Kidney epithelial cell (primary cell): ENCODE data around the gene TXNL1. TPM values are rescaled to one million over a fixed set of nuclear protein-coding genes. Genes with fewer than 3 reads are reported as not detected.
"Not testable (repeated sequence)": the region's sequence is repeated elsewhere in the genome, so short reads cannot be mapped to it uniquely, and the experiment has no call there.

Experiments
- DNase-seq: peaks from one replicate; pipeline ENCODE4 v3.0.0-alpha.2; 2010; ENCODE audit warnings: low read depth
- H3K27me3 ChIP-seq: 2 replicates; pipeline ENCODE4 v1.6.0; 2011; ENCODE audit warnings: low read length; ENCODE audit not compliant: control insufficient read depth, insufficient read depth
- H3K36me3 ChIP-seq: 2 replicates; pipeline ENCODE4 v1.5.1; 2011; ENCODE audit warnings: low read length; ENCODE audit not compliant: control insufficient read depth, insufficient read depth
- H3K4me3 ChIP-seq: 2 replicates; pipeline ENCODE4 v1.5.1; 2011; ENCODE audit warnings: low read depth, mild to moderate bottlenecking, control low read depth, low read length
- total RNA-seq: library from RNA; depleted of rRNA; stranded (reverse); fragments of >200 nt; gene quantifications from 2 replicates; pipeline ENCODE4 v1.2.3, GENCODE V29; 2015
- TF ChIP-seq, protein P1 (sequence below): IDR thresholded peaks from 2 replicates; pipeline ENCODE4 v1.5.1; 2011; ENCODE audit warnings: mild to moderate bottlenecking, moderate library complexity, low read length, control low read depth, inconsistent platforms; ENCODE audit not compliant: insufficient read depth, poor library complexity, severe bottlenecking

TXNL1 gene
- total RNA-seq, 1 donor from 2014 or later = 76.1 TPM

DNA sequence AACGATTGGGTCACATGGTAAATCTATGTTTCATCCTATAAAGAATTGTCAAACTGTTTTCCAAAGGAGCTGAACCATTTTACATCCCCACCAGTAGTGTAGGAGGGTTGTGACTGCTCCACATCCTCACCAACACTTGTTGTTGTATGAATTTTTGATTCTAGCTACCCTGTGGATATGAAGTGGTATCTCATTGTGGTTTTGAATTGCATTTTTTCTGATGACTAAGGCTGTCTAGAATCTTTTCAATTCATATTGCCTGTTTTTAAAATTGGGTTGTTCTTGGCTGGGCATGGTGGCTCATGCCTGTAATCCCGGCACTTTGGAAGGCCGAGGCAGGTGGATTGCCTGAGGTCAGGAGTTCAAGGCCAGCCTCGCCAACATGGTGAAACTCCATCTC, 44.5 kb downstream of the TXNL1 start:
- TF ChIP-seq, protein P1, sequence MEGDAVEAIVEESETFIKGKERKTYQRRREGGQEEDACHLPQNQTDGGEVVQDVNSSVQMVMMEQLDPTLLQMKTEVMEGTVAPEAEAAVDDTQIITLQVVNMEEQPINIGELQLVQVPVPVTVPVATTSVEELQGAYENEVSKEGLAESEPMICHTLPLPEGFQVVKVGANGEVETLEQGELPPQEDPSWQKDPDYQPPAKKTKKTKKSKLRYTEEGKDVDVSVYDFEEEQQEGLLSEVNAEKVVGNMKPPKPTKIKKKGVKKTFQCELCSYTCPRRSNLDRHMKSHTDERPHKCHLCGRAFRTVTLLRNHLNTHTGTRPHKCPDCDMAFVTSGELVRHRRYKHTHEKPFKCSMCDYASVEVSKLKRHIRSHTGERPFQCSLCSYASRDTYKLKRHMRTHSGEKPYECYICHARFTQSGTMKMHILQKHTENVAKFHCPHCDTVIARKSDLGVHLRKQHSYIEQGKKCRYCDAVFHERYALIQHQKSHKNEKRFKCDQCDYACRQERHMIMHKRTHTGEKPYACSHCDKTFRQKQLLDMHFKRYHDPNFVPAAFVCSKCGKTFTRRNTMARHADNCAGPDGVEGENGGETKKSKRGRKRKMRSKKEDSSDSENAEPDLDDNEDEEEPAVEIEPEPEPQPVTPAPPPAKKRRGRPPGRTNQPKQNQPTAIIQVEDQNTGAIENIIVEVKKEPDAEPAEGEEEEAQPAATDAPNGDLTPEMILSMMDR = no peak
- no peak overlapping the region for H3K4me3 ChIP-seq
- no peak for DNase-seq
- no peaks in the 10 kb centered on the region for H3K36me3 ChIP-seq
- no peaks in the 10 kb centered on the region for H3K27me3 ChIP-seq

DNA sequence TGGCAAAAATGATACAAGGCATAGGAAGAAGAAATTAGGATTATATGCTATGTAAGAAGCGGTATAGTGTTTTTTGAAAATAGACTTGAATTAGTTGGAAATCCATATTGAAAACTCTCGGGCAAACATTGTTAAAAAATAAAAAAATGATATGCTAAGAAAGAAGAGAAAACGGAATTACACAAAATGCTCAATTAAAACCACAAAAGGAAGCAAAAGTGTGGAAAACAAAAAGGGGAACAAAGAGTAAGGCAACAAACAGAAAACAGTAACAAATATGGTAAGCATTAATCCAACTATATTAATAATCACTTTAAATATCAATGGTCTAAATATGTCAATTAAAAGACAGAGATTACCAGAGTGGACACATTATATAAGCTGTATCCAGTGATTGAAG, 58.4 kb downstream of the TXNL1 start:
- Histone ChIP-seq H3K27me3 (no peaks in the 10 kb centered on the region), H3K4me3 (no peak overlapping the region), H3K36me3 (no peaks in the 10 kb centered on the region)
- TF ChIP-seq, protein P1 = no peak
- no peak for DNase-seq

DNA sequence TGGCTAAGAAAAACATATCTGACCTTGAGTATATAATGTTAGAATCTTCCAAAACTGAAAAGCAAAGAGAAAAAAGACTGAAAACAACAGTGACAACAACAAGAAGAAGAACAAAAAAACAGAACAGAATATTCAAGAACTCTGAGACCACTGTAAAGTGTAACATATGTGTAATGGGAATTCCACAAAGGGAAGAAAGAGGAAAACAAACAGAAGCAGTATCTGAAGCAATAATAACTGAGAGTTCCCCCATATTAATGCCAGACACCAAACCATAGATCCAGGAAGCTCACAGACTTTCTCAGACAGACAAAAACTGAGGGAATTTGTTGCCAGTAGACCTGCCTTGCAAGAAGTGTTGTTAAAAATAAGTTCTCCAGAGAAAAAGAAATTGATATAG, 58.9 kb downstream of the TXNL1 start:
- TF ChIP-seq, protein P1 = no peak
- H3K36me3 ChIP-seq = no peaks in the 10 kb centered on the region
- H3K27me3 ChIP-seq = no peaks in the 10 kb centered on the region
- DNase-seq = no peak
- no peak overlapping the region for H3K4me3 ChIP-seq

DNA sequence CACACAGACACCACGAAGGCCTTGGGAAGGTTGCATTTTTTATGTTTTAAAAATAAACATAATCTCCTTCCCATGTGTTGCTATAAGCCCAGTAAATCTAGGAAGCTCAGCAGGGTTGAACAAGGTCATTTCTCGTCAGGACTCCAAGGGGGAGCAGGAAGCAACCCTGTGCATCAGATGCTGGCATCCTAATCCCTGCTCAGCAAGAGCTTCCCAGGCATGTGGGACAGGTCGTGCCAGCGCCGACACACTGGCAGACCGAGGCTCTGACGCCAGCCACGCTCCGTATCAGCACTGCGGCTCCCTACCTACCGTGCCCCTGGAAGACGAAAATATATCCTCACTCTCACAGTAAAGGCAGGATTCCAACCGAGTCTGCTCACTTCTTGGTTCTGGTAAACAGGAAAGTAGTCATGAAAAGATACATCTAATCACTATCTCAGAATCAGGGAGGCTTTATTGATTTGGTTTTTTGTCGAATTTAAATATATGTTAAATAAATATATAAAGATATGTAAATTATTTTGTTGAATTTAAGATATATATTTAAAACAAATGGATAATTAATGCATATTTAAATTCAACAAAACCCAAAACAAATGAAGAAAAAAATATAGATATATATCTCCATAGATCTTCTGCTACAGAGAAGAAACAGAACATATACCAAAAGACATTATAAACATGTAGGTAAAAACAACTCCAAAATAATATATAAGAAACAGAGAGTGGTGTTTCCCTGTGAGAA, 61.4 kb downstream of the TXNL1 start:
- no peak overlapping the region for H3K4me3 ChIP-seq
- TF ChIP-seq, protein P1 = no peak
- DNase-seq = no peak
- no peaks in the 10 kb centered on the region for H3K27me3 ChIP-seq
- H3K36me3 ChIP-seq = no peaks in the 10 kb centered on the region

DNA sequence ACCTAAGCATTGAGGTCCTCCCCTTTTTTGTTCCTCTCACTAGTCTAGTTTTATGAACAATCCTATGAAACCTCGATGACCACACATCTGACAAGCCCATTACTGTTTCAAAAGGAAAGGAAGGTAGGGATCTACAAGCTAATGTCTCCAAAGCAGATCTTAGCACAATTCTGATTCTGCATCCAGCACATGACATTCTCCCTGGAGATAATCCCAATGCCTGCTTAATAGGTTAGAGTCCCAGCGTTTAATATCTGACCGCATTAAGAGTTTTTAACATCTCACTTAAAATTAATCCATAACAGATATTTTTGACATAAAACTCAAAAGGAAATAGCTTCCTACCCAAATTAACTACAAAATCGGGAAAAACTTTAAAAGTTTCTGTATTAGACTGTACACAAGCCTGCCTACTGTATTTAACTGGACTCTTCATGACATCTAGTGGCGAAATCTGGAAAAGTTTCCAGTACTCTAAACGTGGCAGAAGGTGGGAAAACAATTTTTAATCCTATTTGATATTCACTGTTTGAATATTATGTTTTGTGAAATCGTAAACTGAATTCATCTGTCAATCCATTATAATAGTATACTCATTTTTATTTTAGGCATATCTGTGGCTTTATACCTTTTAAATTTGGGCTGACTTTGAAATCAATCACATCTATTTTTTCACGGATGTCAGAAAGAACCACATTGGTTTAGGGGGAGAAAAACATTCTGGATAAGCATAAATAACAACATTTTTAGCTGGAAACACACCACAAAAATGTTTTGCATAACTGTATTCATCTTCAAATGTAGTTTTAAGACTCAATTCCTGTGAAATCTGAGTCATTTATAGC, 62.4 kb downstream of the TXNL1 start:
- TF ChIP-seq, protein P1 = peak; percentile 50
- DNase-seq = no peak
- Histone ChIP-seq H3K27me3 (no peaks in the 10 kb centered on the region), H3K4me3 (no peak overlapping the region), H3K36me3 (no peaks in the 10 kb centered on the region)

DNA sequence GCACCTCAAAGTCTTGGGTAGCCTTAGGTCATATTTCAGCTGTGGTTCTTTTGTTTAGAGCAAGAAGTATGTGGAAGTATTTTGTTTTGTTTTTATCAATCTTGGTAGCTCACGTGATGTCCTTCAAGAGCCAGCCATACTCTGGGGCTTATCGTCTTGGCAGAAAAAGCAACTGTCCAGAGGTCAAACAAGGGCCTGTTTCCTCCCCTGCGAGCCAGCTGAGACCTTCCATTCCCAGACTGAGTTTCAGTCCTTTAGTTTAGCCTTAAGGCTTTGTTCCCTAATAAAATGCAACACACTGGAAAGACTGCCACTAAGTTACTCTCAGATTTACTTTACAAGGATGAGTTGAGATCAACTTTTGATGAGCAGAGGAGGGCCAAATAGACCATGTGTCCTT, 63.5 kb downstream of the TXNL1 start:
- Histone ChIP-seq H3K4me3 (no peak overlapping the region), H3K27me3 (no peaks in the 10 kb centered on the region), H3K36me3 (no peaks in the 10 kb centered on the region)
- TF ChIP-seq, protein P1 = no peak
- DNase-seq = no peak

DNA sequence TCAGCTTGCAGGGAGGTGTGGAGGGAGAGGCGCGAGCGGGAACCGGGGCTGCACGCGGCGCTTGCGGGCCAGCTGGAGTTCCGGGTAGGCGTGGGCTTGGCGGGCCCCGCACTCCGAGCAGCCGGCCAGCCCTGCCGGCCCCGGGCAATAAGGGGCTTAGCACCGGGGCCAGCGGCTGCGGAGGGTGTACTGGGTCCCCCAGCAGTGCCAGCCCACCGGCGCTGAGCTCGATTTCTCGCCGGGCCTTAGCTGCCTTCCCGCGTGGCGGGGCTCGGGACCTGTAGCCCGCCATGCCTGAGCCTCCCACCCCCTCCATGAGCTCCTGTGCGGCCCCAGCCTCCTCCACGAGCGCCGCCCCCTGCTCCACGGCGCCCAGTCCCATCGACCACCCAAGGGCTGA, 66.1 kb downstream of the TXNL1 start:
- not testable (repeated sequence) for H3K36me3 ChIP-seq, H3K4me3 ChIP-seq, H3K27me3 ChIP-seq, DNase-seq
